Measurements from ENCODE around the gene CAMK2A. TPM values are rescaled to one million over a fixed set of nuclear protein-coding genes. Genes with fewer than 3 reads are reported as not detected.
"Not testable (repeated sequence)": the region's sequence is repeated elsewhere in the genome, so short reads cannot be mapped to it uniquely, and the experiment has no call there.

CAMK2A gene
- total RNA-seq, 1 experiment from 2014 or later = 0.33 TPM

DNA sequence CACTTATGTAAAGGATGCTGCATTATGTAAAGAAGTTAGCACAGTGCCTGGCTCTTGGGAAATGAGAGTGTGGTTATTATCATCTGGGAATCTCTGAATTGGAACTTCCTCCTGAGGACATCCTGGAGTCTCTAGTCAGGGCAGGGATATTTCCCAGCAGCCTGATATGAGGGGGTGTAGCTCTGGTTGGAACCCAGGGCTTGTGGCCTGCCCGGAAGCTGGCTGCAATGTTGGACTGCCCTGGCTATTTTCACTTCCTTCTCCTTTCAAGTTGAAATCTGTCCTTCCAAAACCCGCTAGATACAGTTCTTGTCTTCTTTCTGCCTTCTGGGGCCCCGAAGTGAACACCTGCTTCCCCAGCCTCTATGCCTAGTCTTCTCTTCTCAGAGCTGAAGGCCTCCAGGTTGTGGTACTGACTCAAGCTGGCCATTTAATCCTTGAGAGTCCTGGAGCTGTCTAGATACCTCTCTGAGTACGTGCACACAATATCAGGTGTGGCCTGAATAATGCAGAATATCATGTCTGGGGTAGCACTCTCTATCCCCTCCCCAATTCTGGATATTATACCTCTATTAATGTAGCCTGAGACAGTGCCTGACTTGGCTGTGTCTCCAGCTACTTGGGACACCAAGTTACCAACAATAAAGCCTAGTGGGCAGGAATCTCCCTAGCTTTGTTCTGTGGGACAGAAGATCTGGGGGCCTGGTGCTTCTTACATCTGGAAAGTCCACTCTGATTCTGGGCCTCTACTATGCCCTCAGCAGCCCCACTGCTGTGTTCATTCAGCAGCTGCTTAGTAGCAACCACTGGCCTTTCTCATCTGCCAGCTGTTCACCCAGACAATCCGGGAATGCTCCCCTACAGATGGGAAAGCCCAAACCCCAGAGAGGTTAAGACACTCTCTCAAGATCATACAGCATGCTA, 54.7 kb downstream of the CAMK2A start:
- H2BK12ac ChIP-seq (ENCODE audit: insufficient read length, low read depth, low read length) = no peak overlapping the region
- no peaks in the 10 kb centered on the region for H4K20me1 ChIP-seq (ENCODE audit: control insufficient read depth, insufficient read depth, insufficient read length)
- H4K8ac ChIP-seq (replicated peaks; ENCODE audit: insufficient read length, low read depth, low read length) = no peak overlapping the region
- H3K4me1 ChIP-seq (ENCODE audit: insufficient read depth, low read length) = no peaks in the 10 kb centered on the region
- no peak overlapping the region for H3K4me2 ChIP-seq (ENCODE audit: insufficient read depth, insufficient read length, low read length)
- H2AK5ac ChIP-seq (ENCODE audit: insufficient read length, low read length) = no peak overlapping the region
- H3K4me1 Mint-ChIP-seq = no peaks in the 10 kb centered on the region
- H3K9me3 ChIP-seq (ENCODE audit: control insufficient read depth, low read depth, low read length) = no peaks in the 10 kb centered on the region
- no peak overlapping the region for H2BK5ac ChIP-seq (ENCODE audit: insufficient read length, low read length)
- DNase-seq = no peak
- H3K23me2 ChIP-seq (ENCODE audit: insufficient read length, low read depth, low read length, poor library complexity, severe bottlenecking) = no peaks in the 10 kb centered on the region
- no peak overlapping the region for H3K9ac ChIP-seq (ENCODE audit: extremely low read depth, insufficient read length, low read length)
- no peak for TF ChIP-seq CTCF (conservative IDR thresholded peaks at IDR 0.05)
- no peaks in the 10 kb centered on the region for H3K79me2 ChIP-seq (ENCODE audit: insufficient read depth, low read length)
- no peaks in the 10 kb centered on the region for H3K79me1 ChIP-seq (ENCODE audit: insufficient read depth, low read depth, low read length, poor library complexity, severe bottlenecking)
- no peak overlapping the region for H3K4ac ChIP-seq (ENCODE audit: low read depth, low read length)
- H3K27ac Mint-ChIP-seq = no peak overlapping the region
- H3T11ph ChIP-seq (ENCODE audit: low read length) = no peak overlapping the region
- no peak overlapping the region for H2AFZ ChIP-seq (ENCODE audit: low read length)
- H3K4me3 Mint-ChIP-seq = no peak overlapping the region
- no peak overlapping the region for H2BK15ac ChIP-seq (ENCODE audit: low read depth, low read length)
- no CpG with 5 or more reads among the region's 5 CpGs for WGBS (ENCODE audit: extremely low coverage, insufficient read length, low lambda C conversion rate)
- H2BK20ac ChIP-seq (ENCODE audit: low read depth, low read length, poor library complexity, severe bottlenecking) = no peak overlapping the region
- no peaks in the 10 kb centered on the region for H3K36me3 Mint-ChIP-seq (ENCODE audit: insufficient read depth in 1 of 3, low read depth in 3 of 3)
- no peak overlapping the region for H2BK120ac ChIP-seq (ENCODE audit: low read depth, low read length, poor library complexity, severe bottlenecking)
- no peak overlapping the region for H3K14ac ChIP-seq (ENCODE audit: insufficient read depth, low read length)
- no peaks in the 10 kb centered on the region for H3K27me3 ChIP-seq (ENCODE audit: insufficient read depth, low read length)
- H4K5ac ChIP-seq (ENCODE audit: insufficient read length, low read depth, low read length) = no peak overlapping the region
- H3K27ac ChIP-seq (ENCODE audit: insufficient read length, low read depth, low read length) = no peak overlapping the region
- no peak overlapping the region for H4K91ac ChIP-seq (ENCODE audit: insufficient read length, low read depth, low read length)
- no peak overlapping the region for H3K56ac ChIP-seq (ENCODE audit: insufficient read length, low read depth, low read length)
- H3K23ac ChIP-seq (ENCODE audit: insufficient read length, low read depth, low read length) = no peak overlapping the region
- H3K9me3 Mint-ChIP-seq = no peaks in the 10 kb centered on the region
- H3K27me3 Mint-ChIP-seq (ENCODE audit: low read depth) = no peaks in the 10 kb centered on the region; the same call in 1 of the 2 replicates
- H3K18ac ChIP-seq (ENCODE audit: insufficient read length, low read depth, low read length) = no peak overlapping the region

- H3K23ac ChIP-seq (ENCODE audit: insufficient read length, low read depth, low read length) = not testable (repeated sequence)
Observed at GRCh38 chr5:150233706-150234105, 55.9 kb downstream of the CAMK2A start.

More at GRCh38 chr5:150233706-150234105, 55.9 kb downstream of the CAMK2A start:
- not testable (repeated sequence) for H3K23me2 ChIP-seq (ENCODE audit: insufficient read length, low read depth, low read length, poor library complexity, severe bottlenecking); H4K8ac ChIP-seq (replicated peaks; ENCODE audit: insufficient read length, low read depth, low read length); H4K5ac ChIP-seq (ENCODE audit: insufficient read length, low read depth, low read length); H3K9ac ChIP-seq (ENCODE audit: extremely low read depth, insufficient read length, low read length); H3K56ac ChIP-seq (ENCODE audit: insufficient read length, low read depth, low read length); H3K4ac ChIP-seq (ENCODE audit: low read depth, low read length); H4K91ac ChIP-seq (ENCODE audit: insufficient read length, low read depth, low read length); H3K9me3 ChIP-seq (ENCODE audit: control insufficient read depth, low read depth, low read length); H3K27me3 ChIP-seq (ENCODE audit: insufficient read depth, low read length); H3K27ac Mint-ChIP-seq; H2BK5ac ChIP-seq (ENCODE audit: insufficient read length, low read length); H2BK15ac ChIP-seq (ENCODE audit: low read depth, low read length); H3K4me1 ChIP-seq (ENCODE audit: insufficient read depth, low read length); H3K27me3 Mint-ChIP-seq (ENCODE audit: low read depth); H2BK120ac ChIP-seq (ENCODE audit: low read depth, low read length, poor library complexity, severe bottlenecking); H3K36me3 Mint-ChIP-seq (ENCODE audit: insufficient read depth in 1 of 3, low read depth in 3 of 3); DNase-seq; H3K4me2 ChIP-seq (ENCODE audit: insufficient read depth, insufficient read length, low read length); H3K4me3 Mint-ChIP-seq; H3K79me2 ChIP-seq (ENCODE audit: insufficient read depth, low read length); H2AFZ ChIP-seq (ENCODE audit: low read length); H2BK20ac ChIP-seq (ENCODE audit: low read depth, low read length, poor library complexity, severe bottlenecking); H3K14ac ChIP-seq (ENCODE audit: insufficient read depth, low read length); H3K27ac ChIP-seq (ENCODE audit: insufficient read length, low read depth, low read length); H3K4me1 Mint-ChIP-seq; H3K79me1 ChIP-seq (ENCODE audit: insufficient read depth, low read depth, low read length, poor library complexity, severe bottlenecking); H4K20me1 ChIP-seq (ENCODE audit: control insufficient read depth, insufficient read depth, insufficient read length); H3T11ph ChIP-seq (ENCODE audit: low read length); H3K18ac ChIP-seq (ENCODE audit: insufficient read length, low read depth, low read length); H2AK5ac ChIP-seq (ENCODE audit: insufficient read length, low read length); H3K9me3 Mint-ChIP-seq; H2BK12ac ChIP-seq (ENCODE audit: insufficient read length, low read depth, low read length)
- WGBS (ENCODE audit: extremely low coverage, insufficient read length, low lambda C conversion rate) = no CpG with 5 or more reads among the region's 5 CpGs

Measured in H9 (cell line).